DND-41 (cell line): ENCODE results near the gene CCDC3.
"Not testable (repeated sequence)": the region's sequence is repeated elsewhere in the genome, so short reads cannot be mapped to it uniquely, and the experiment has no call there.

Source experiments
- ATAC-seq: fragments of 200-7000 bp; cut with Tn5 transposase; 3 replicates; pipeline ENCODE4 v1.9.1; 2021; ENCODE audit warnings: low read depth; ENCODE audit not compliant: insufficient read depth
- DNase-seq: peaks from one replicate; pipeline ENCODE4 v3.0.0-alpha.2; 2020
- H2AFZ ChIP-seq: 2 replicates; pipeline ENCODE4 v1.6.0; 2012; ENCODE audit warnings: low read depth, low read length
- H3K27ac ChIP-seq: 2 replicates; pipeline ENCODE4 v1.5.1; 2012; ENCODE audit warnings: low read length, inconsistent platforms
- H3K27me3 ChIP-seq: fragments of 200-600 bp; sonication (generic); 2 replicates; pipeline ENCODE4 v1.6.0; 2012; ENCODE audit warnings: low read length, mild to moderate bottlenecking, inconsistent platforms; ENCODE audit not compliant: insufficient read depth, poor library complexity
- H3K36me3 ChIP-seq: 2 replicates; pipeline ENCODE4 v1.5.1; 2012; ENCODE audit warnings: low read length, inconsistent platforms; ENCODE audit not compliant: insufficient read depth
- H3K4me1 ChIP-seq: 2 replicates; pipeline ENCODE4 v1.5.1; 2012; ENCODE audit warnings: mild to moderate bottlenecking, low read length; ENCODE audit not compliant: insufficient read depth
- H3K4me2 ChIP-seq: 2 replicates; pipeline ENCODE4 v1.6.0; 2012; ENCODE audit warnings: mild to moderate bottlenecking, moderate library complexity, low read length, inconsistent platforms; ENCODE audit not compliant: insufficient read depth
- H3K4me3 ChIP-seq, 2 experiments: fragments of 200-600 bp in 1 of 2; shearing (Covaris generic) in 1 of 2; 2 replicates each; pipeline ENCODE4 v1.5.1; 2012 to 2016; ENCODE audit warnings: inconsistent platforms in 2 of 2, low read length in 2 of 2, mild to moderate bottlenecking in 2 of 2, low read depth in 1 of 2, moderate library complexity in 1 of 2
- H3K79me2 ChIP-seq: 2 replicates; pipeline ENCODE4 v1.6.0; 2012; ENCODE audit warnings: low read length, inconsistent platforms; ENCODE audit not compliant: insufficient read depth
- H3K9ac ChIP-seq: 2 replicates; pipeline ENCODE4 v1.6.0; 2012; ENCODE audit warnings: low read depth, mild to moderate bottlenecking, inconsistent platforms, low read length, moderate library complexity
- H3K9me3 ChIP-seq: 2 replicates; pipeline ENCODE4 v1.5.1; 2012; ENCODE audit warnings: low read length, moderate library complexity, mild to moderate bottlenecking, inconsistent platforms; ENCODE audit not compliant: insufficient read depth, severe bottlenecking
- H4K20me1 ChIP-seq: 2 replicates; pipeline ENCODE4 v1.6.0; 2012; ENCODE audit warnings: low read length; ENCODE audit not compliant: insufficient read depth
- EZH2 ChIP-seq: IDR thresholded peaks from 3 replicates; pipeline ENCODE4 v1.6.1; 2012; ENCODE audit warnings: borderline replicate concordance, low read depth, mild to moderate bottlenecking, moderate library complexity, low read length, inconsistent platforms; ENCODE audit not compliant: severe bottlenecking
- TF ChIP-seq, protein P1 (sequence below): IDR thresholded peaks from 2 replicates; pipeline ENCODE4 v1.5.1; 2012; ENCODE audit warnings: borderline replicate concordance, low read length, moderate library complexity, mild to moderate bottlenecking; ENCODE audit not compliant: poor library complexity, severe bottlenecking; ENCODE audit errors: extremely low read depth

Gene CCDC3

GRCh38 chr10:12985347-12985746, 16.2 kb downstream of the CCDC3 start:
- no peak for TF ChIP-seq EZH2
- TF ChIP-seq, protein P1, sequence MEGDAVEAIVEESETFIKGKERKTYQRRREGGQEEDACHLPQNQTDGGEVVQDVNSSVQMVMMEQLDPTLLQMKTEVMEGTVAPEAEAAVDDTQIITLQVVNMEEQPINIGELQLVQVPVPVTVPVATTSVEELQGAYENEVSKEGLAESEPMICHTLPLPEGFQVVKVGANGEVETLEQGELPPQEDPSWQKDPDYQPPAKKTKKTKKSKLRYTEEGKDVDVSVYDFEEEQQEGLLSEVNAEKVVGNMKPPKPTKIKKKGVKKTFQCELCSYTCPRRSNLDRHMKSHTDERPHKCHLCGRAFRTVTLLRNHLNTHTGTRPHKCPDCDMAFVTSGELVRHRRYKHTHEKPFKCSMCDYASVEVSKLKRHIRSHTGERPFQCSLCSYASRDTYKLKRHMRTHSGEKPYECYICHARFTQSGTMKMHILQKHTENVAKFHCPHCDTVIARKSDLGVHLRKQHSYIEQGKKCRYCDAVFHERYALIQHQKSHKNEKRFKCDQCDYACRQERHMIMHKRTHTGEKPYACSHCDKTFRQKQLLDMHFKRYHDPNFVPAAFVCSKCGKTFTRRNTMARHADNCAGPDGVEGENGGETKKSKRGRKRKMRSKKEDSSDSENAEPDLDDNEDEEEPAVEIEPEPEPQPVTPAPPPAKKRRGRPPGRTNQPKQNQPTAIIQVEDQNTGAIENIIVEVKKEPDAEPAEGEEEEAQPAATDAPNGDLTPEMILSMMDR = no peak
- H3K9ac ChIP-seq = no peak overlapping the region
- H3K4me1 ChIP-seq = no peaks in the 10 kb centered on the region
- ATAC-seq = no peak
- no peak overlapping the region for H2AFZ ChIP-seq
- H3K79me2 ChIP-seq = no peaks in the 10 kb centered on the region
- H3K36me3 ChIP-seq = no peaks in the 10 kb centered on the region
- H3K4me2 ChIP-seq = no peak overlapping the region
- DNase-seq = no peak
- H3K9me3 ChIP-seq = no peaks in the 10 kb centered on the region
- H3K27me3 ChIP-seq = peaks cover 5% of the 10 kb centered on the region
- no peaks in the 10 kb centered on the region for H4K20me1 ChIP-seq
- no peak overlapping the region for H3K4me3 ChIP-seq
- H3K27ac ChIP-seq = no peak overlapping the region

DNA sequence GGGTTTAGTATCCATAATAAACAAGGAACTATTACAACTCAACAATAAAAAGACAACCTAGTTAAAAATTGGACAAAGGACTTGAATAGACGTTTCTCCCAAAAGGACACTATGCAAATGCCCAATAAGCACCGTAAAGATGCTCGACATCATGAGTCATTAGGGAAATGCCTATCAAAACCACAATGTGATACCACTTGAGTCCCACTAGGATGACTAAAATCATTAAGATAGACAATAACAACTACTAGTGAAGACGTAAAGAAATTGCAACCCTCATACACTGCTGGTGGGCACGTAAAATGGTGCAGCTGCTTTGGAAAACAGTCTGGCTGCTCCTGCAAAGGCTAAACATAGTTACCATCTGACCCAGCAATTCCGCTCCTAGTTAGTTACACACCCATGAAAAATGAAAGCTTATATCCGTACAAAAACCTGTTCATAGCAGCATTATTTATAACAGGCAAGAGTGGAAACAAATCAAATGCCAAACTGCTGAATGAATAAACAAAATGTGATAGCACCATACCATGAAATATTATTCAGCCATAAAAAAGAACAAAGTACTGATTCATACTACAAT, 17.3 kb downstream of the CCDC3 start:
- Histone ChIP-seq H3K27me3 (peaks cover 9% of the 10 kb centered on the region), H3K4me1 (no peaks in the 10 kb centered on the region), H3K9me3 (no peaks in the 10 kb centered on the region), H4K20me1 (no peaks in the 10 kb centered on the region), H3K4me3 (no peak overlapping the region), H3K36me3 (no peaks in the 10 kb centered on the region), H3K4me2 (no peak overlapping the region), H2AFZ (no peak overlapping the region), H3K27ac (no peak overlapping the region), H3K9ac (no peak overlapping the region), H3K79me2 (no peaks in the 10 kb centered on the region)
- TF ChIP-seq EZH2 = no peak
- TF ChIP-seq, protein P1 = no peak
- ATAC-seq (no peak), DNase-seq (no peak)

DNA sequence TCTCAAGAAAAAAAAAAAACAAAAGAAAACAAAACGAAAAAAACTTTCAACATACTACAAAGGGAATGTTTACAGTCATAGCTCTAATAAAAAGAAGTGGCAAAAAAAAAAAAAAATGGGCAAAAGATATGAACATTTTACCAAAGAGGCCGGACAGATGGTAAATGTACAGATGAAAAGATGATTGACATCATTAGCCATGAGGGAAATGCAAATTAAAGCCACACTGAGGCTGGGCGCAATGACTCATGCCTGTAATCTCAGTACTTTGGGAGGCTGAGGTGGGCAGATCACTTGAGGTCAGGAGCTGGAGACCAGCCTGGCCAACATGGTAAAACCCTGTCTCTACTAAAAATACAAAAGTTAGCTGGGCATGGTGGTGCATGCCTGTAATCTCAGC, 17.9 kb downstream of the CCDC3 start:
- not testable (repeated sequence) for H2AFZ ChIP-seq, H3K36me3 ChIP-seq, H3K27ac ChIP-seq, H3K9me3 ChIP-seq, H3K79me2 ChIP-seq, H3K4me2 ChIP-seq, DNase-seq, H3K4me1 ChIP-seq, H3K9ac ChIP-seq, H3K4me3 ChIP-seq, ATAC-seq, H4K20me1 ChIP-seq
- H3K27me3 ChIP-seq = peaks cover 15% of the 10 kb centered on the region

GRCh38 chr10:12981570-12981969, 19.9 kb downstream of the CCDC3 start:
- Histone ChIP-seq H3K9ac (no peak overlapping the region), H3K36me3 (no peaks in the 10 kb centered on the region), H3K27me3 (peaks cover 16% of the 10 kb centered on the region), H3K9me3 (no peaks in the 10 kb centered on the region), H2AFZ (no peak overlapping the region), H3K27ac (no peak overlapping the region), H3K4me3 (no peak overlapping the region), H3K4me2 (no peak overlapping the region), H4K20me1 (no peaks in the 10 kb centered on the region), H3K79me2 (no peaks in the 10 kb centered on the region), H3K4me1 (no peaks in the 10 kb centered on the region)
- ATAC-seq (no peak), DNase-seq (no peak)
- no peak for TF ChIP-seq EZH2
- TF ChIP-seq, protein P1 = no peak
